Activated CD4-positive, alpha-beta T cell treated with anti-CD3 and anti-CD28 coated beads, Interleukin-2, amount 50 U/mL, for 1 hour (primary cell): ENCODE results near the gene OPN4.

Experiments used
- DNase-seq: peaks from one replicate; pipeline ENCODE4 v3.0.0-alpha.2; 2020

The OPN4 gene

GRCh38 chr10:86663576-86664339 is 9.4 kb downstream of the OPN4 start:
- DNase-seq, result no peak

- DNase-seq, result no peak
Observed at GRCh38 chr10:86664341-86665217, 10.2 kb downstream of the OPN4 start.

- DNase-seq, result no peak
Observed at GRCh38 chr10:86665218-86665607, 10.9 kb downstream of the OPN4 start.

GRCh38 chr10:86665868-86666267 is 11.5 kb downstream of the OPN4 start:
- DNase-seq, result no peak

GRCh38 chr10:86666538-86666937 is 12.2 kb downstream of the OPN4 start:
- DNase-seq, result no peak

GRCh38 chr10:86667421-86668181 is 13.3 kb downstream of the OPN4 start:
- DNase-seq, result no peak

GRCh38 chr10:86668297-86669165 is 14.2 kb downstream of the OPN4 start, which contains the start of gene LDB3:
Gene LDB3, plus strand, starts transcription at chr10:86668511. Its CDS starts 181 bp downstream, at chr10:86668692.
- no peak for DNase-seq

- DNase-seq, result no peak
Observed at GRCh38 chr10:86670290-86670811, 16.0 kb downstream of the OPN4 start.

- no peak for DNase-seq
Observed at GRCh38 chr10:86670876-86671275, 16.5 kb downstream of the OPN4 start.

- no peak for DNase-seq
Observed at GRCh38 chr10:86671419-86671818, 17.1 kb downstream of the OPN4 start.

- no peak for DNase-seq
Observed at GRCh38 chr10:86671985-86672710, 17.8 kb downstream of the OPN4 start.

GRCh38 chr10:86673216-86673826 is 19.0 kb downstream of the OPN4 start:
- no peak for DNase-seq

GRCh38 chr10:86673827-86674581 is 19.7 kb downstream of the OPN4 start:
- DNase-seq, result no peak

- DNase-seq, result no peak
Observed at GRCh38 chr10:86674912-86675311, 20.6 kb downstream of the OPN4 start.

- no peak for DNase-seq
Observed at GRCh38 chr10:86677374-86677773, 23.0 kb downstream of the OPN4 start.

- no peak for DNase-seq
Observed at GRCh38 chr10:86678999-86679792, 24.8 kb downstream of the OPN4 start.

- DNase-seq, result no peak
Observed at GRCh38 chr10:86681047-86681446, 26.7 kb downstream of the OPN4 start.

GRCh38 chr10:86681722-86682386 is 27.5 kb downstream of the OPN4 start:
- no peak for DNase-seq

- no peak for DNase-seq
Observed at GRCh38 chr10:86682675-86683074, 28.3 kb downstream of the OPN4 start.
